Tibial nerve (tissue), 3 donors: ENCODE measurements around the gene NMNAT3.

ENCODE experiments used
- POLR2A ChIP-seq, 2 donors: fragments of 450-650 bp; IDR thresholded peaks; one replicate each; pipeline ENCODE4 v1.6.1; 2017; ENCODE audit warnings: antibody characterized with exemption in 2 of 2, mild to moderate bottlenecking in 2 of 2, moderate library complexity in 2 of 2
- TF ChIP-seq, protein P1 (sequence below), 5 experiments: fragments of 200-600 bp in 3 of 5; fragments of 450-650 bp in 2 of 5; sonication (generic) in 3 of 5; IDR thresholded peaks; one replicate each; pipeline ENCODE4 v1.5.1; 2016 to 2019; ENCODE audit warnings: antibody characterized with exemption in 5 of 5, mild to moderate bottlenecking in 3 of 5, moderate library complexity in 2 of 5

DNA sequence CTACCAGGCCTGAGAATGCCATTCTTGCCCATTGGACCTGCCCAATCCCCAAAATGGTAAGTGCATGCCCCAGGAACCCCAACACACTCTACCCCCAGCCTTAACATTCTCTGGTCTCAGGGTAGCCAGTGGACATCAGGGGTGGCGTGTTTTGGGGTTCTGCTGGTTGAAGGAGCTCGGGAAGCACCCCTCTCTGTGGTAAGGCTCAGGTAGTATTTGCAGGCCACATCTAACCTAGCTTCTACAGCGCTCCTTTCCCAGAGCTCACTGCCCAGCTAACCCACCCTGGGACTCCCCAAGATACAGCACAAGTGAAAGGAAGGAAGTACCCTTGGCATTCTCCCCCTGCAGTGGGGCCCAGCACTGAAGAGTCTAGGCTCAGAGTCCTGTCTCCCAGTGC lies 19.8 kb downstream of the NMNAT3 start:
- TF ChIP-seq, protein P1, sequence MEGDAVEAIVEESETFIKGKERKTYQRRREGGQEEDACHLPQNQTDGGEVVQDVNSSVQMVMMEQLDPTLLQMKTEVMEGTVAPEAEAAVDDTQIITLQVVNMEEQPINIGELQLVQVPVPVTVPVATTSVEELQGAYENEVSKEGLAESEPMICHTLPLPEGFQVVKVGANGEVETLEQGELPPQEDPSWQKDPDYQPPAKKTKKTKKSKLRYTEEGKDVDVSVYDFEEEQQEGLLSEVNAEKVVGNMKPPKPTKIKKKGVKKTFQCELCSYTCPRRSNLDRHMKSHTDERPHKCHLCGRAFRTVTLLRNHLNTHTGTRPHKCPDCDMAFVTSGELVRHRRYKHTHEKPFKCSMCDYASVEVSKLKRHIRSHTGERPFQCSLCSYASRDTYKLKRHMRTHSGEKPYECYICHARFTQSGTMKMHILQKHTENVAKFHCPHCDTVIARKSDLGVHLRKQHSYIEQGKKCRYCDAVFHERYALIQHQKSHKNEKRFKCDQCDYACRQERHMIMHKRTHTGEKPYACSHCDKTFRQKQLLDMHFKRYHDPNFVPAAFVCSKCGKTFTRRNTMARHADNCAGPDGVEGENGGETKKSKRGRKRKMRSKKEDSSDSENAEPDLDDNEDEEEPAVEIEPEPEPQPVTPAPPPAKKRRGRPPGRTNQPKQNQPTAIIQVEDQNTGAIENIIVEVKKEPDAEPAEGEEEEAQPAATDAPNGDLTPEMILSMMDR (IDR thresholded peaks at IDR 0.05): no peak
- no peak for TF ChIP-seq POLR2A (IDR thresholded peaks at IDR 0.05)
